ENCODE results near the gene CTNNBL1. TPM values are rescaled to one million over a fixed set of nuclear protein-coding genes. Genes with fewer than 3 reads are reported as not detected.

CTNNBL1 gene
- polyA plus RNA-seq, 1 of the 3 experiments (the other 2 are of a cell fraction), result 29.5 TPM

GRCh38 chr20:37801921-37802320 is 108.1 kb downstream of the CTNNBL1 start (continued):
- TF ChIP-seq JUND (IDR thresholded peaks at IDR 0.05), result no peak
- no peak for TF ChIP-seq ZBTB33 (IDR thresholded peaks at IDR 0.05; ENCODE audit: borderline replicate concordance, low read depth)
- TF ChIP-seq PBX3 (IDR thresholded peaks at IDR 0.05), result no peak

- TF ChIP-seq JUND (IDR thresholded peaks at IDR 0.05), result no peak
- no peak for TF ChIP-seq ELF1 (IDR thresholded peaks at IDR 0.05)
- peak; percentile 7; the same call in 1 of the 2 replicates for TF ChIP-seq RAD21 (IDR thresholded peaks at IDR 0.05; ENCODE audit: low read length)
- TF ChIP-seq, protein P1, sequence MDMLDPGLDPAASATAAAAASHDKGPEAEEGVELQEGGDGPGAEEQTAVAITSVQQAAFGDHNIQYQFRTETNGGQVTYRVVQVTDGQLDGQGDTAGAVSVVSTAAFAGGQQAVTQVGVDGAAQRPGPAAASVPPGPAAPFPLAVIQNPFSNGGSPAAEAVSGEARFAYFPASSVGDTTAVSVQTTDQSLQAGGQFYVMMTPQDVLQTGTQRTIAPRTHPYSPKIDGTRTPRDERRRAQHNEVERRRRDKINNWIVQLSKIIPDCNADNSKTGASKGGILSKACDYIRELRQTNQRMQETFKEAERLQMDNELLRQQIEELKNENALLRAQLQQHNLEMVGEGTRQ (IDR thresholded peaks at IDR 0.05; ENCODE audit: borderline replicate concordance, low read depth, low read length), result no peak
- peak; percentile 12; the same call in 1 of the 2 replicates for TF ChIP-seq MXI1 (IDR thresholded peaks at IDR 0.05; ENCODE audit: low read depth, low read length)
- WGBS (ENCODE audit: low lambda C conversion rate), result 84% methylated on average over 8 of the region's 8 CpGs
- H3K27ac ChIP-seq (ENCODE audit: low read depth in 2 of 2, low read length in 1 of 2), result peak overlapping the region in 1 of 2 experiments; percentile 85; a peak in 2 of 4 replicates
- H3K4me2 ChIP-seq, result no peak overlapping the region
- ChIA-PET CTCF (interaction anchor here (1.4 to 1.6 kb wide), 2 partner anchors 239 to 254 kb away, joined by 4 to 5 read pairs; no protein-coding TSS in a partner anchor), POLR2A (no interaction called here)
- H3K4me3 ChIP-seq (ENCODE audit: low read depth in 2 of 2, low read length in 1 of 2), result no peak overlapping the region
- no peaks in the 10 kb centered on the region for H3K27me3 ChIP-seq (ENCODE audit: insufficient read depth)
- no peak overlapping the region for H3K9ac ChIP-seq
- H2AFZ ChIP-seq (ENCODE audit: low read depth), result no peak overlapping the region
- H4K20me1 ChIP-seq (ENCODE audit: insufficient read depth), result no peaks in the 10 kb centered on the region
- H3F3A ChIP-seq (replicated peaks; ENCODE audit: insufficient read depth), result no peaks in the 10 kb centered on the region
- DNase-seq, result peak; percentile 28
- no peaks in the 10 kb centered on the region for H3K9me3 ChIP-seq
- H3K36me3 ChIP-seq (replicated peaks in 1 of 2; ENCODE audit: control insufficient read depth in 1 of 2, insufficient read depth in 2 of 2, low read length in 1 of 2), result peaks cover 0 to 21% of the 10 kb centered on the region in 2 experiments
- H3K9me2 ChIP-seq, result no peaks in the 10 kb centered on the region
- peaks cover 0 to 30% of the 10 kb centered on the region in 2 experiments; a peak in 2 of 4 replicates for H3K4me1 ChIP-seq (ENCODE audit: control insufficient read depth in 1 of 2, insufficient read depth in 2 of 2, low read depth in 1 of 2, low read length in 1 of 2)
- H3K79me2 ChIP-seq (ENCODE audit: insufficient read depth), result no peaks in the 10 kb centered on the region
Measured at GRCh38 chr20:37803438-37804307, 109.8 kb downstream of the CTNNBL1 start.

All from SK-N-SH (cell line).